ENCODE results near the gene DGKH.
"Not testable (repeated sequence)": the region's sequence is repeated elsewhere in the genome, so short reads cannot be mapped to it uniquely, and the experiment has no call there.

DGKH gene

GRCh38 chr13:42155251-42155650 is 106.8 kb downstream of the DGKH start:
- Histone ChIP-seq H3K4me2 (no peak overlapping the region), H3K27me3 (ENCODE audit: insufficient read depth, low read depth) (no peaks in the 10 kb centered on the region), H3K27ac (no peak overlapping the region), H2AFZ (ENCODE audit: low read depth) (no peak overlapping the region), H3K79me2 (ENCODE audit: insufficient read depth, low read depth) (no peaks in the 10 kb centered on the region), H3K4me3 (IDR thresholded peaks at IDR 0.05; ENCODE audit: insufficient read depth, low read depth, low read length) (no peak overlapping the region), H3K4me1 (ENCODE audit: low read depth, poor library complexity, severe bottlenecking) (peaks cover 13% of the 10 kb centered on the region), H3K9ac (no peak overlapping the region), H3K36me3 (ENCODE audit: insufficient read depth) (no peaks in the 10 kb centered on the region), H4K20me1 (ENCODE audit: insufficient read depth) (no peaks in the 10 kb centered on the region)
- TF ChIP-seq CTCF (conservative IDR thresholded peaks at IDR 0.05; ENCODE audit: low read depth, low read length) = no peak

- H3K27ac ChIP-seq; H3K4me2 ChIP-seq; H3K79me2 ChIP-seq (ENCODE audit: insufficient read depth, low read depth); H3K9ac ChIP-seq; H3K36me3 ChIP-seq (ENCODE audit: insufficient read depth); H3K4me3 ChIP-seq (IDR thresholded peaks at IDR 0.05; ENCODE audit: insufficient read depth, low read depth, low read length); H3K27me3 ChIP-seq (ENCODE audit: insufficient read depth, low read depth); H2AFZ ChIP-seq (ENCODE audit: low read depth); H3K4me1 ChIP-seq (ENCODE audit: low read depth, poor library complexity, severe bottlenecking); H4K20me1 ChIP-seq (ENCODE audit: insufficient read depth): not testable (repeated sequence)
Observed at GRCh38 chr13:42163338-42163737, 114.9 kb downstream of the DGKH start.

GRCh38 chr13:42163910-42164309 is 115.5 kb downstream of the DGKH start:
- not testable (repeated sequence) for H4K20me1 ChIP-seq (ENCODE audit: insufficient read depth); H2AFZ ChIP-seq (ENCODE audit: low read depth); H3K27me3 ChIP-seq (ENCODE audit: insufficient read depth, low read depth); H3K36me3 ChIP-seq (ENCODE audit: insufficient read depth); H3K79me2 ChIP-seq (ENCODE audit: insufficient read depth, low read depth); H3K27ac ChIP-seq; H3K9ac ChIP-seq; H3K4me3 ChIP-seq (IDR thresholded peaks at IDR 0.05; ENCODE audit: insufficient read depth, low read depth, low read length); H3K4me1 ChIP-seq (ENCODE audit: low read depth, poor library complexity, severe bottlenecking); H3K4me2 ChIP-seq

GRCh38 chr13:42164557-42165125 is 116.2 kb downstream of the DGKH start:
- H4K20me1 ChIP-seq (ENCODE audit: insufficient read depth) = no peaks in the 10 kb centered on the region
- H3K4me3 ChIP-seq (IDR thresholded peaks at IDR 0.05; ENCODE audit: insufficient read depth, low read depth, low read length) = no peak overlapping the region
- no peaks in the 10 kb centered on the region for H3K4me1 ChIP-seq (ENCODE audit: low read depth, poor library complexity, severe bottlenecking)
- H3K4me2 ChIP-seq = no peak overlapping the region
- no peak overlapping the region for H3K27ac ChIP-seq
- no peaks in the 10 kb centered on the region for H3K79me2 ChIP-seq (ENCODE audit: insufficient read depth, low read depth)
- no peak overlapping the region for H2AFZ ChIP-seq (ENCODE audit: low read depth)
- H3K27me3 ChIP-seq (ENCODE audit: insufficient read depth, low read depth) = no peaks in the 10 kb centered on the region
- no peak for TF ChIP-seq CTCF (conservative IDR thresholded peaks at IDR 0.05; ENCODE audit: low read depth, low read length)
- H3K9ac ChIP-seq = no peak overlapping the region
- peaks cover 4% of the 10 kb centered on the region; the same call in 1 of the 2 replicates for H3K36me3 ChIP-seq (ENCODE audit: insufficient read depth)

- no peak for TF ChIP-seq CTCF (conservative IDR thresholded peaks at IDR 0.05; ENCODE audit: low read depth, low read length)
- Histone ChIP-seq H3K27me3 (ENCODE audit: insufficient read depth, low read depth) (no peaks in the 10 kb centered on the region), H3K4me2 (no peak overlapping the region), H3K9ac (no peak overlapping the region), H3K4me1 (ENCODE audit: low read depth, poor library complexity, severe bottlenecking) (no peaks in the 10 kb centered on the region), H3K27ac (no peak overlapping the region), H2AFZ (ENCODE audit: low read depth) (no peak overlapping the region), H4K20me1 (ENCODE audit: insufficient read depth) (no peaks in the 10 kb centered on the region), H3K36me3 (ENCODE audit: insufficient read depth) (peaks cover 4% of the 10 kb centered on the region; the same call in 1 of the 2 replicates), H3K79me2 (ENCODE audit: insufficient read depth, low read depth) (no peaks in the 10 kb centered on the region), H3K4me3 (IDR thresholded peaks at IDR 0.05; ENCODE audit: insufficient read depth, low read depth, low read length) (no peak overlapping the region)
Observed at GRCh38 chr13:42168496-42168895, 120.0 kb downstream of the DGKH start.
